Activated CD4-positive, alpha-beta T cell treated with anti-CD3 and anti-CD28 coated beads, Interleukin-2, amount 10 ng/mL, durations not matched to agents 24 days and 14 days (primary cell): ENCODE results near the gene ZNF846. TPM values are rescaled to one million over a fixed set of nuclear protein-coding genes. Genes with fewer than 3 reads are reported as not detected.
A peak's percentile ranks its signal among the peaks of the same experiment; 100 is the strongest.
"Not testable (repeated sequence)": the region's sequence is repeated elsewhere in the genome, so short reads cannot be mapped to it uniquely, and the experiment has no call there.

Experiments
- DNase-seq: peaks from one replicate; pipeline ENCODE4 v3.0.0; 2022
- H3K27ac Mint-ChIP-seq: one replicate; pipeline ENCODE4 v1.8.0; 2022; ENCODE audit warnings: mild to moderate bottlenecking, mixed read lengths
- H3K27me3 Mint-ChIP-seq: one replicate; pipeline ENCODE4 v1.8.0; 2022; ENCODE audit warnings: mixed read lengths
- H3K36me3 Mint-ChIP-seq: one replicate; pipeline ENCODE4 v1.8.0; 2022; ENCODE audit warnings: low read depth, mild to moderate bottlenecking, mixed read lengths
- H3K4me1 Mint-ChIP-seq: one replicate; pipeline ENCODE4 v1.8.0; 2021; ENCODE audit warnings: mixed read lengths
- H3K4me3 Mint-ChIP-seq: one replicate; pipeline ENCODE4 v1.8.0; 2022; ENCODE audit warnings: mild to moderate bottlenecking, moderate library complexity, mixed read lengths
- H3K9me3 Mint-ChIP-seq: one replicate; pipeline ENCODE4 v1.8.0; 2021; ENCODE audit warnings: mixed read lengths
- intact Hi-C: fragments of 100-400 bp; cut with micrococcal nuclease; formaldehyde crosslinking; loops from one replicate; pipeline ENCODE4 v1.15.1; 2023
- total RNA-seq: library from RNA; stranded (reverse); gene quantifications from 2 replicates; pipeline ENCODE4 v1.2.3, GENCODE V29; 2022

Gene ZNF846
- total RNA-seq, 1 donor from 2014 or later, result 3.4 TPM

- intact Hi-C loops, result loop anchor here (1.0 to 5.0 kb wide), 3 partner anchors 23 to 479 kb away; partner anchors contain the start of genes FBXL12 and ZNF846
Observed at GRCh38 chr19:9791552-9792205, 23.1 kb upstream of the ZNF846 start.

GRCh38 chr19:9791073-9791367 lies 22.5 kb upstream of the ZNF846 start:
- H3K27me3 Mint-ChIP-seq, result not testable (repeated sequence)

More at GRCh38 chr19:9791552-9792205, 23.1 kb upstream of the ZNF846 start:
- Mint-ChIP-seq H3K4me1 (peaks cover 19% of the 10 kb centered on the region), H3K9me3 (no peaks in the 10 kb centered on the region), H3K27me3 (no peaks in the 10 kb centered on the region), H3K36me3 (peaks cover 1% of the 10 kb centered on the region), H3K27ac (peak overlapping the region; percentile 94), H3K4me3 (peak overlapping the region; percentile 85)
- DNase-seq, result peak; percentile 95

GRCh38 chr19:9789579-9789978 lies 21.0 kb upstream of the ZNF846 start:
- H3K27ac Mint-ChIP-seq, DNase-seq, H3K9me3 Mint-ChIP-seq, intact Hi-C loops, H3K27me3 Mint-ChIP-seq, H3K4me3 Mint-ChIP-seq, H3K36me3 Mint-ChIP-seq: not testable (repeated sequence)
- H3K4me1 Mint-ChIP-seq, result peaks cover 24% of the 10 kb centered on the region

More at GRCh38 chr19:9791073-9791367, 22.5 kb upstream of the ZNF846 start:
- not testable (repeated sequence) for H3K27ac Mint-ChIP-seq, H3K36me3 Mint-ChIP-seq, DNase-seq, H3K9me3 Mint-ChIP-seq
- intact Hi-C loops, result loop anchor here (5.0 kb wide), 1 partner anchor 479 kb away; no protein-coding TSS in a partner anchor
- H3K4me3 Mint-ChIP-seq, result peak overlapping the region; percentile 85
- H3K4me1 Mint-ChIP-seq, result peaks cover 15% of the 10 kb centered on the region

GRCh38 chr19:9789066-9789465 lies 20.5 kb upstream of the ZNF846 start:
- Mint-ChIP-seq H3K4me1 (peaks cover 25% of the 10 kb centered on the region), H3K9me3 (no peaks in the 10 kb centered on the region), H3K4me3 (no peak overlapping the region), H3K27me3 (no peaks in the 10 kb centered on the region), H3K27ac (no peak overlapping the region), H3K36me3 (peaks cover 1% of the 10 kb centered on the region)
- no peak for DNase-seq
- intact Hi-C loops, result no loop called here

GRCh38 chr19:9788604-9789003 lies 20.1 kb upstream of the ZNF846 start:
- H3K4me3 Mint-ChIP-seq, intact Hi-C loops, H3K36me3 Mint-ChIP-seq, H3K9me3 Mint-ChIP-seq, H3K27ac Mint-ChIP-seq, H3K27me3 Mint-ChIP-seq, DNase-seq: not testable (repeated sequence)
- peaks cover 27% of the 10 kb centered on the region for H3K4me1 Mint-ChIP-seq

GRCh38 chr19:9786819-9787218 lies 18.3 kb upstream of the ZNF846 start:
- H3K27ac Mint-ChIP-seq, result no peak overlapping the region
- H3K4me3 Mint-ChIP-seq, result peak overlapping the region; percentile 68
- no peak for DNase-seq
- peaks cover 4% of the 10 kb centered on the region for H3K36me3 Mint-ChIP-seq
- intact Hi-C loops, result no loop called here
- H3K9me3 Mint-ChIP-seq, result peaks cover 6% of the 10 kb centered on the region
- no peaks in the 10 kb centered on the region for H3K27me3 Mint-ChIP-seq
- peaks cover 22% of the 10 kb centered on the region for H3K4me1 Mint-ChIP-seq

GRCh38 chr19:9786342-9786741 lies 17.8 kb upstream of the ZNF846 start:
- Mint-ChIP-seq H3K4me1 (peaks cover 20% of the 10 kb centered on the region), H3K36me3 (peaks cover 4% of the 10 kb centered on the region), H3K4me3 (peak overlapping the region; percentile 90), H3K27ac (no peak overlapping the region), H3K27me3 (no peaks in the 10 kb centered on the region), H3K9me3 (peaks cover 6% of the 10 kb centered on the region)
- intact Hi-C loops, result no loop called here
- no peak for DNase-seq

GRCh38 chr19:9785367-9786331 lies 17.1 kb upstream of the ZNF846 start:
- DNase-seq, result peak; percentile 97
- intact Hi-C loops, result loop anchor here (1.0 to 2.0 kb wide), 3 partner anchors 11 to 33 kb away; partner anchors contain the start of genes FBXL12 and ZNF846

GRCh38 chr19:9784163-9784496 lies 15.6 kb upstream of the ZNF846 start:
- H3K36me3 Mint-ChIP-seq, DNase-seq, H3K27me3 Mint-ChIP-seq: not testable (repeated sequence)
- peaks cover 16% of the 10 kb centered on the region for H3K4me1 Mint-ChIP-seq
- H3K27ac Mint-ChIP-seq, result peak overlapping the region; percentile 70
- peaks cover 10% of the 10 kb centered on the region for H3K9me3 Mint-ChIP-seq
- intact Hi-C loops, result loop anchor here (2.0 kb wide), 1 partner anchor 35 kb away; the partner anchor contains the start of gene FBXL12
- H3K4me3 Mint-ChIP-seq, result peak overlapping the region; percentile 90

More at GRCh38 chr19:9785367-9786331, 17.1 kb upstream of the ZNF846 start:
- Mint-ChIP-seq H3K27ac (peak overlapping the region; percentile 94), H3K36me3 (peaks cover 4% of the 10 kb centered on the region), H3K9me3 (peaks cover 10% of the 10 kb centered on the region), H3K4me1 (peaks cover 19% of the 10 kb centered on the region), H3K4me3 (peak overlapping the region; percentile 90), H3K27me3 (no peaks in the 10 kb centered on the region)

GRCh38 chr19:9782338-9782737 lies 13.8 kb upstream of the ZNF846 start:
- no peak overlapping the region for H3K27ac Mint-ChIP-seq
- peaks cover 16% of the 10 kb centered on the region for H3K4me1 Mint-ChIP-seq
- no peaks in the 10 kb centered on the region for H3K27me3 Mint-ChIP-seq
- H3K36me3 Mint-ChIP-seq, result peaks cover 6% of the 10 kb centered on the region
- DNase-seq, result no peak
- peaks cover 14% of the 10 kb centered on the region for H3K9me3 Mint-ChIP-seq
- no peak overlapping the region for H3K4me3 Mint-ChIP-seq
- intact Hi-C loops, result no loop called here

- no peak for DNase-seq
- Mint-ChIP-seq H3K4me3 (no peak overlapping the region), H3K36me3 (peaks cover 27% of the 10 kb centered on the region), H3K9me3 (peaks cover 16% of the 10 kb centered on the region), H3K27ac (no peak overlapping the region), H3K27me3 (no peaks in the 10 kb centered on the region), H3K4me1 (no peaks in the 10 kb centered on the region)
- intact Hi-C loops, result no loop called here
Observed at GRCh38 chr19:9757544-9758501, 10.7 kb downstream of the ZNF846 start.

GRCh38 chr19:9752701-9753443 lies 15.7 kb downstream of the ZNF846 start:
- Mint-ChIP-seq H3K27me3 (no peaks in the 10 kb centered on the region), H3K9me3 (peaks cover 9% of the 10 kb centered on the region), H3K4me3 (no peak overlapping the region), H3K27ac (no peak overlapping the region), H3K4me1 (no peaks in the 10 kb centered on the region), H3K36me3 (peaks cover 10% of the 10 kb centered on the region)
- DNase-seq, result no peak
- intact Hi-C loops, result no loop called here

- DNase-seq, result no peak
- Mint-ChIP-seq H3K4me1 (no peaks in the 10 kb centered on the region), H3K36me3 (peaks cover 5% of the 10 kb centered on the region), H3K27ac (no peak overlapping the region), H3K27me3 (no peaks in the 10 kb centered on the region), H3K9me3 (peaks cover 9% of the 10 kb centered on the region), H3K4me3 (no peak overlapping the region)
- intact Hi-C loops, result no loop called here
Observed at GRCh38 chr19:9751446-9751845, 17.1 kb downstream of the ZNF846 start.
